Coronary artery (tissue), 2 donors: ENCODE measurements around the gene OR9G1.

ENCODE experiments used
- DNase-seq: peaks from one replicate; pipeline ENCODE4 v3.0.0-alpha.2; 2017; ENCODE audit warnings: low spot score
- H3K27ac ChIP-seq, 2 donors: fragments of 200-600 bp; sonication (generic); one replicate each; pipeline ENCODE4 v1.5.1; 2016 to 2019
- H3K4me3 ChIP-seq: fragments of 200-600 bp; sonication (generic); 2 replicates; pipeline ENCODE4 v1.5.1; 2016; ENCODE audit warnings: mild to moderate bottlenecking, moderate library complexity
- CTCF ChIP-seq: fragments of 200-600 bp; sonication (generic); IDR thresholded peaks from one replicate; pipeline ENCODE4 v1.5.1; 2019; ENCODE audit warnings: antibody characterized with exemption

OR9G1 gene

GRCh38 chr11:56700242-56700913 is 1.5 kb downstream of the OR9G1 start:
- H3K4me3 ChIP-seq, result no peak overlapping the region
- no peak for TF ChIP-seq CTCF
- no peak overlapping the region for H3K27ac ChIP-seq
- DNase-seq, result no peak

- no peak overlapping the region for H3K4me3 ChIP-seq
- no peak for DNase-seq
- no peak for TF ChIP-seq CTCF
- no peak overlapping the region for H3K27ac ChIP-seq
These were observed 2.1 kb downstream of the OR9G1 start for GRCh38 chr11:56700914-56701485.

GRCh38 chr11:56705784-56706396 is 7.0 kb downstream of the OR9G1 start:
- Histone ChIP-seq H3K27ac (no peak overlapping the region), H3K4me3 (no peak overlapping the region)
- no peak for TF ChIP-seq CTCF
- DNase-seq, result no peak

- H3K4me3 ChIP-seq, result no peak overlapping the region
- H3K27ac ChIP-seq, result no peak overlapping the region
These were observed 7.6 kb downstream of the OR9G1 start for GRCh38 chr11:56706486-56706885.

GRCh38 chr11:56714206-56714605 is 15.3 kb downstream of the OR9G1 start:
- Histone ChIP-seq H3K4me3 (no peak overlapping the region), H3K27ac (no peak overlapping the region)
- DNase-seq, result no peak
- TF ChIP-seq CTCF, result no peak

More at GRCh38 chr11:56706486-56706885, 7.6 kb downstream of the OR9G1 start:
- TF ChIP-seq CTCF, result no peak
- no peak for DNase-seq

GRCh38 chr11:56716379-56716854 is 17.5 kb downstream of the OR9G1 start:
- Histone ChIP-seq H3K4me3 (no peak overlapping the region), H3K27ac (no peak overlapping the region)
- no peak for TF ChIP-seq CTCF

GRCh38 chr11:56720513-56720912 is 21.6 kb downstream of the OR9G1 start:
- no peak for TF ChIP-seq CTCF

More at GRCh38 chr11:56716379-56716854, 17.5 kb downstream of the OR9G1 start:
- no peak for DNase-seq

More at GRCh38 chr11:56720513-56720912, 21.6 kb downstream of the OR9G1 start:
- Histone ChIP-seq H3K27ac (no peak overlapping the region), H3K4me3 (no peak overlapping the region)
- no peak for DNase-seq
